GM12878 (cell line): Measurements from ENCODE around the gene USP31. TPM values are rescaled to one million over a fixed set of nuclear protein-coding genes. Genes with fewer than 3 reads are reported as not detected.

Source experiments
- ATAC-seq: fragments of 200-7000 bp; cut with Tn5 transposase; 3 replicates; pipeline ENCODE4 v1.9.1; 2020; ENCODE audit warnings: mild to moderate bottlenecking, moderate library complexity
- BruUV-seq: library from RNA; stranded (reverse); fragments of 400-500 nt; replicated peaks from 2 replicates; lab custom pipeline; 2021; lab: Mats Ljungman, UMichigan
- CTCF ChIA-PET: fragments of 300-600 bp; sonication (Branson Sonifier 250); formaldehyde crosslinking; extraction: SDS; loops from one replicate; lab custom pipeline; 2021; ENCODE audit warnings: inconsistent platforms; lab: Yijun Ruan, JAX
- POLR2A ChIA-PET: fragments of 350-600 bp; formaldehyde crosslinking; extraction: SDS; loops from one replicate; lab custom pipeline; 2021; ENCODE audit warnings: inconsistent platforms; lab: Charles Lee
- RAD21 ChIA-PET: fragments of 300-600 bp; sonication (Branson Sonifier 250); formaldehyde crosslinking; loops from one replicate; lab custom pipeline; 2023; ENCODE audit warnings: antibody characterized with exemption; ENCODE audit not compliant: unreplicated experiment; lab: Charles Lee
- SMC1A ChIA-PET: fragments of 300-600 bp; sonication (Branson Sonifier 250); formaldehyde crosslinking; loops from one replicate; lab custom pipeline; 2023; ENCODE audit not compliant: unreplicated experiment, uncharacterized antibody; lab: Charles Lee
- DNase-seq: peaks from one replicate; pipeline ENCODE4 v3.0.0-alpha.2; 2011; ENCODE audit warnings: low read depth, low spot score
- FAIRE-seq: peaks from 3 replicates; lab custom pipeline; 2011; peaks lifted over from hg19 to GRCh38; lab: Jason Lieb, UNC
- H2AFZ ChIP-seq: 2 replicates; pipeline ENCODE4 v1.6.0; 2011; ENCODE audit warnings: low read depth, low read length, control low read depth; ENCODE audit not compliant: control insufficient read depth
- H3K27ac ChIP-seq: 2 replicates; pipeline ENCODE4 v1.5.1; 2011; ENCODE audit warnings: control low read depth; ENCODE audit not compliant: control insufficient read depth, insufficient read depth
- H3K27me3 ChIP-seq, 2 experiments: replicated peaks in 1 of 2; 2 replicates each; pipeline versions ENCODE4 v1.6.0 to v1.6.1; 2011; ENCODE audit warnings: low read length in 1 of 2; ENCODE audit not compliant: control insufficient read depth in 2 of 2, insufficient read depth in 2 of 2
- H3K36me3 ChIP-seq, 2 experiments: 2 replicates each; pipeline ENCODE4 v1.5.1; 2011; ENCODE audit warnings: low read length in 1 of 2; ENCODE audit not compliant: control insufficient read depth in 2 of 2, insufficient read depth in 2 of 2
- H3K4me1 ChIP-seq: 2 replicates; pipeline ENCODE4 v1.6.1; 2011; ENCODE audit warnings: mild to moderate bottlenecking, low read length, moderate library complexity, mixed read lengths; ENCODE audit not compliant: control insufficient read depth, insufficient read depth
- H3K4me2 ChIP-seq: 2 replicates; pipeline ENCODE4 v1.6.0; 2011; ENCODE audit warnings: control low read depth; ENCODE audit not compliant: control insufficient read depth, insufficient read depth
- H3K4me3 ChIP-seq: fragments of 200-600 bp; sonication (generic); 2 replicates; pipeline ENCODE4 v1.5.1; 2016
- H3K79me2 ChIP-seq: 2 replicates; pipeline ENCODE4 v1.6.0; 2011; ENCODE audit warnings: low read length; ENCODE audit not compliant: control insufficient read depth, insufficient read depth
- H3K9ac ChIP-seq: 2 replicates; pipeline ENCODE4 v1.8.0; 2011; ENCODE audit warnings: low read length, control low read depth, mixed read lengths; ENCODE audit not compliant: control insufficient read depth, insufficient read depth
- H3K9me3 ChIP-seq: replicated peaks from 3 replicates; pipeline ENCODE4 v1.5.1; 2011; ENCODE audit warnings: mild to moderate bottlenecking, low read length; ENCODE audit not compliant: control insufficient read depth, insufficient read depth
- H4K20me1 ChIP-seq: 2 replicates; pipeline ENCODE4 v1.6.0; 2011; ENCODE audit not compliant: control insufficient read depth, insufficient read depth
- BCL3 ChIP-seq: IDR thresholded peaks from 2 replicates; pipeline ENCODE4 v1.6.1; 2011; ENCODE audit warnings: borderline replicate concordance, low read depth, mild to moderate bottlenecking, moderate library complexity, low read length; ENCODE audit not compliant: insufficient read depth, poor library complexity, severe bottlenecking
- CEBPB ChIP-seq, 2 experiments: fragments of 150-350 bp in 1 of 2; IDR thresholded peaks; 2 replicates each; pipeline ENCODE4 v1.6.1; 2012 to 2014; ENCODE audit warnings: low read depth in 2 of 2, low read length in 2 of 2, borderline replicate concordance in 1 of 2, inconsistent platforms in 1 of 2
- ETV6 ChIP-seq, 2 experiments: fragments of 450-650 bp in 1 of 2; IDR thresholded peaks in 1 of 2; conservative IDR thresholded peaks in 1 of 2; 2 replicates each; pipeline ENCODE4 v1.6.1; 2014; ENCODE audit warnings: antibody characterized with exemption in 1 of 2, borderline replicate concordance in 1 of 2, low read depth in 1 of 2, mild to moderate bottlenecking in 1 of 2, moderate library complexity in 1 of 2
- NR2C2 ChIP-seq: IDR thresholded peaks from 2 replicates; pipeline ENCODE4 v1.6.1; 2011; ENCODE audit warnings: borderline replicate concordance, low read depth; ENCODE audit not compliant: control insufficient read depth, insufficient read length
- PML ChIP-seq: IDR thresholded peaks from 2 replicates; pipeline ENCODE4 v1.6.1; 2012; ENCODE audit warnings: low read length, inconsistent platforms
- SKIL ChIP-seq: fragments of 450-650 bp; IDR thresholded peaks from 2 replicates; pipeline ENCODE4 v1.6.1; 2017; ENCODE audit warnings: mild to moderate bottlenecking, low read depth, inconsistent platforms; ENCODE audit not compliant: poor library complexity, severe bottlenecking
- SMAD1 ChIP-seq: fragments of 450-650 bp; IDR thresholded peaks from 2 replicates; pipeline ENCODE4 v1.6.1; 2018; ENCODE audit warnings: mild to moderate bottlenecking, low read depth; ENCODE audit not compliant: partially characterized antibody
- SUZ12 ChIP-seq: fragments of 200-600 bp; sonication (generic); IDR thresholded peaks from one replicate; pipeline ENCODE4 v1.6.1; 2018; ENCODE audit warnings: antibody characterized with exemption, mild to moderate bottlenecking; ENCODE audit not compliant: unreplicated experiment
- TAF1 ChIP-seq: IDR thresholded peaks from 2 replicates; pipeline ENCODE4 v1.6.1; 2011; ENCODE audit warnings: mild to moderate bottlenecking, low read depth, low read length, borderline replicate concordance
- ZBTB33 ChIP-seq: fragments of 450-650 bp; IDR thresholded peaks from 2 replicates; pipeline ENCODE4 v1.6.1; 2017; ENCODE audit warnings: mild to moderate bottlenecking
- ZBTB40 ChIP-seq: fragments of 450-650 bp; IDR thresholded peaks from 2 replicates; pipeline ENCODE4 v1.6.1; 2016; ENCODE audit warnings: mild to moderate bottlenecking, moderate library complexity, borderline replicate concordance
- WGBS: methylation state at CpG from one replicate; pipeline ENCODE4 v1.1.6; 2016; ENCODE audit warnings: low lambda C conversion rate; ENCODE audit not compliant: insufficient replicate concordance, insufficient coverage; ENCODE audit errors: missing lambda C conversion rate; 5-methylcytosine and 5-hydroxymethylcytosine counted together
- in situ Hi-C: fragments of 300-500 bp; cut with MboI; formaldehyde crosslinking; loops from 9 replicates; pipeline ENCODE4 v1.14.3; 2018; ENCODE audit warnings: mixed read lengths
- intact Hi-C: fragments of 100-400 bp; cut with micrococcal nuclease; formaldehyde crosslinking; loops from one replicate; pipeline ENCODE4 v1.14.2; 2022; ENCODE audit not compliant: unreplicated experiment
- polyA plus RNA-seq, 11 experiments: library from polyadenylated mRNA; depleted of rRNA in 4 of 11; unstranded in 6 of 11; stranded (reverse) in 5 of 11; fragments of >200 nt; fragmentation: Nextera tagmentation in 4 of 11; fragmentation: Illumina TruSeq in 1 of 11; extraction: Ambion mirVana in 4 of 11; extraction: Trizol in 1 of 11; gene quantifications; 1 replicate in 1 of 11; 2 replicates in 10 of 11; pipeline versions ENCODE4 v1.2.1 to v1.2.3, GENCODE V29; 2011 to 2016; ENCODE audit warnings: inconsistent platforms in 2 of 11, missing spikeins in 2 of 11, low read depth in 1 of 11
- total RNA-seq, 4 experiments: library from RNA; depleted of rRNA in 3 of 4; stranded (reverse); fragments of >200 nt in 3 of 4; fragmentation: Illumina TruSeq in 1 of 4; extraction: Trizol in 1 of 4; gene quantifications; 2 replicates each; pipeline versions ENCODE4 v1.2.1 to v1.2.3, GENCODE V29; 2013 to 2021

USP31 gene
- total and polyA plus RNA-seq, 10 of the 15 experiments (the other 5 are each of a cell fraction or from before 2014, with no cell fraction given) = 0.87 to 6.5 (median 3.2) TPM

GRCh38 chr16:23062524-23062923 is 86.7 kb downstream of the USP31 start (continued):
- no peak for TF ChIP-seq SKIL
- no peak for TF ChIP-seq PML
- no peak for TF ChIP-seq BCL3
- TF ChIP-seq SUZ12 = no peak
- TF ChIP-seq CEBPB (IDR thresholded peaks at IDR 0.05; ENCODE audit: borderline replicate concordance in 1 of 2, low read depth in 2 of 2, low read length in 2 of 2) = no peak

- in situ Hi-C loops (loop anchor here (10.0 kb wide), 1 partner anchor 1507 kb away; no protein-coding TSS in a partner anchor), intact Hi-C loops (loop anchor here (2.0 to 10.0 kb wide), 2 partner anchors 1357 to 1507 kb away; no protein-coding TSS in a partner anchor)
- ChIA-PET RAD21 (interaction anchor here (1.1 to 1.4 kb wide), 3 partner anchors 46 to 163 kb away, joined by 3 to 5 read pairs (median 4); no protein-coding TSS in a partner anchor), POLR2A (no interaction called here), CTCF (interaction anchor here (0.7 to 2.6 kb wide), 3 partner anchors 10 to 161 kb away, joined by 3 to 7 read pairs (median 3); no protein-coding TSS in a partner anchor), SMC1A (interaction anchor here (1.4 to 1.5 kb wide), 2 partner anchors 10 to 82 kb away, joined by 3 to 4 read pairs; no protein-coding TSS in a partner anchor)
- no peak overlapping the region for H3K4me3 ChIP-seq
- H3K4me2 ChIP-seq = no peak overlapping the region
- H2AFZ ChIP-seq = no peak overlapping the region
- DNase-seq (no peak), FAIRE-seq (no peak), ATAC-seq (no peak)
- BruUV-seq = no TSS peak
- no peaks in the 10 kb centered on the region for H3K4me1 ChIP-seq
- no peak overlapping the region for H3K9ac ChIP-seq
- no peaks in the 10 kb centered on the region for H4K20me1 ChIP-seq
- H3K79me2 ChIP-seq = no peaks in the 10 kb centered on the region
- no peaks in the 10 kb centered on the region for H3K9me3 ChIP-seq
- 29% methylated on average over 7 of the region's 7 CpGs for WGBS
- H3K27ac ChIP-seq = no peak overlapping the region
- no peaks in the 10 kb centered on the region for H3K27me3 ChIP-seq
- H3K36me3 ChIP-seq = no peaks in the 10 kb centered on the region
- TF ChIP-seq NR2C2 = no peak
- no peak for TF ChIP-seq SMAD1
- TF ChIP-seq TAF1 = no peak
- no peak for TF ChIP-seq ETV6 (conservative IDR thresholded peaks at IDR 0.05 in 1 of 2, IDR thresholded peaks at IDR 0.05 in 1 of 2; ENCODE audit: borderline replicate concordance in 1 of 2, low read depth in 1 of 2)
- no peak for TF ChIP-seq ZBTB40
- TF ChIP-seq ZBTB33 = no peak
Observed at GRCh38 chr16:23061669-23062068, 87.6 kb downstream of the USP31 start.
